Aorta (tissue), 5 donors: ENCODE data around the gene GPBAR1. TPM values are rescaled to one million over a fixed set of nuclear protein-coding genes. Genes with fewer than 3 reads are reported as not detected.

ENCODE experiments used
- ATAC-seq: fragments of 200-7000 bp; cut with Tn5 transposase; one replicate; pipeline ENCODE4 v1.9.1; 2022; ENCODE audit warnings: moderate library complexity; ENCODE audit not compliant: low FRiP score
- DNase-seq, 2 donors: peaks; one replicate each; pipeline ENCODE4 v3.0.0-alpha.2; 2020
- H3K27ac ChIP-seq, 2 donors: one replicate each; pipeline ENCODE4 v1.5.1; 2013; ENCODE audit warnings: low read length in 2 of 2, mild to moderate bottlenecking in 2 of 2, moderate library complexity in 2 of 2, control low read depth in 1 of 2, inconsistent platforms in 1 of 2, low read depth in 1 of 2
- H3K27me3 ChIP-seq, 2 donors: one replicate each; pipeline ENCODE4 v1.6.1; 2013; ENCODE audit warnings: control low read depth in 1 of 2, low read length in 1 of 2, mild to moderate bottlenecking in 1 of 2, moderate library complexity in 1 of 2; ENCODE audit not compliant: insufficient read depth in 2 of 2, control insufficient read depth in 1 of 2
- H3K36me3 ChIP-seq, 2 donors: one replicate each; pipeline ENCODE4 v1.6.1; 2013; ENCODE audit warnings: control low read depth in 1 of 2, low read length in 1 of 2, mild to moderate bottlenecking in 1 of 2; ENCODE audit not compliant: insufficient read depth in 2 of 2, control insufficient read depth in 1 of 2
- H3K4me1 ChIP-seq, 2 donors: one replicate each; pipeline ENCODE4 v1.6.1; 2013; ENCODE audit warnings: low read length in 2 of 2, control low read depth in 1 of 2, mild to moderate bottlenecking in 1 of 2, moderate library complexity in 1 of 2; ENCODE audit not compliant: insufficient read depth in 2 of 2, control insufficient read depth in 1 of 2
- H3K4me3 ChIP-seq, 2 donors: one replicate each; pipeline ENCODE4 v1.5.1; 2013; ENCODE audit warnings: low read length in 2 of 2, control low read depth in 1 of 2, mild to moderate bottlenecking in 1 of 2
- H3K9me3 ChIP-seq: one replicate; pipeline ENCODE4 v1.6.1; 2013; ENCODE audit warnings: mild to moderate bottlenecking, low read length; ENCODE audit not compliant: control insufficient read depth
- WGBS, 2 donors: extraction: QIAGEN DNeasy Blood & Tissue Kit; methylation state at CpG; one replicate each; pipeline ENCODE4 v1.1.7; 2013; 5-methylcytosine and 5-hydroxymethylcytosine counted together
- intact Hi-C, 2 donors: fragments of 100-400 bp; cut with DNase I; formaldehyde crosslinking; loops; one replicate each; pipeline versions ENCODE4 v1.14.2 to v1.15.0; 2022
- polyA plus RNA-seq, 2 donors: library from polyadenylated mRNA; stranded (reverse); fragments of 200-250 nt; gene quantifications; one replicate each; pipeline ENCODE4 v1.2.3, GENCODE V29; 2013
- total RNA-seq, 2 donors: library from RNA; stranded (reverse); fragmentation: NEBNext Ultra II Directional; extraction: Animal tissue kit (Norgen Biotek cat#: 25700); gene quantifications; one replicate each; pipeline ENCODE4 v1.2.1, GENCODE V29; 2021
- donor health status: healthy with polysubstance abuse.
- donor health status: Bipolar disorder and iron deficiency.
- donor health status: DM: no; HTN: no; CAD: no.
- donor health status: DM: no; HTN: no; CAD: no.
- donor health status: DM: yes; HTN: yes; CAD: no.

The GPBAR1 gene
- total and polyA plus RNA-seq, 4 donors = 0.46 to 3.7 (median 2.4) TPM

GRCh38 chr2:218292048-218293014, 31.5 kb downstream of the GPBAR1 start, which contains the start of gene TMBIM1:
TSS of gene TMBIM1 (minus strand) at chr2:218292503. CDS start at chr2:218282141, 10,362 bp downstream.
- H3K27ac ChIP-seq = peak within 1 kb of the TSS; percentile 76 to 92
- ATAC-seq = peak; percentile 93
- 4 to 6% methylated on average over 46 to 63 of the region's 63 CpGs for WGBS, 2 donors
- intact Hi-C loops = no loop called here
- peak; percentile 87 to 93 for DNase-seq
- H3K4me3 ChIP-seq = peak within 1 kb of the TSS; percentile 59 to 94
- no peaks in the 10 kb centered on the region for H3K9me3 ChIP-seq
- H3K4me1 ChIP-seq = peaks cover 0 to 3% of the 10 kb centered on the region in 2 donors
- H3K36me3 ChIP-seq = no peaks in the 10 kb centered on the region
- no peaks in the 10 kb centered on the region for H3K27me3 ChIP-seq

GRCh38 chr2:218293715-218294429, 33.1 kb downstream of the GPBAR1 start:
- 50 to 62% methylated on average over 5 of the region's 5 CpGs for WGBS, 2 donors
- intact Hi-C loops = no loop called here
- no peak for ATAC-seq
- Histone ChIP-seq H3K9me3 (no peaks in the 10 kb centered on the region), H3K36me3 (no peaks in the 10 kb centered on the region), H3K27ac (peak overlapping the region; percentile 76 to 89), H3K4me1 (peaks cover 0 to 3% of the 10 kb centered on the region in 2 donors), H3K4me3 (no peak overlapping the region), H3K27me3 (no peaks in the 10 kb centered on the region)
- DNase-seq = no peak

GRCh38 chr2:218294430-218295022, 33.7 kb downstream of the GPBAR1 start:
- no peak for DNase-seq
- H3K9me3 ChIP-seq = no peaks in the 10 kb centered on the region
- H3K4me3 ChIP-seq = no peak overlapping the region
- no peaks in the 10 kb centered on the region for H3K27me3 ChIP-seq
- peaks cover 0 to 3% of the 10 kb centered on the region in 2 donors for H3K4me1 ChIP-seq
- H3K36me3 ChIP-seq = no peaks in the 10 kb centered on the region
- no peak for ATAC-seq
- intact Hi-C loops = no loop called here
- peak overlapping the region; percentile 21 to 89 for H3K27ac ChIP-seq
- WGBS, 2 donors = 78 to 81% methylated on average over 5 of the region's 5 CpGs

GRCh38 chr2:218295029-218295428, 34.2 kb downstream of the GPBAR1 start:
- H3K27ac ChIP-seq = peak overlapping the region; percentile 89 to 97
- WGBS, 2 donors = 4 to 7% methylated on average over 7 of the region's 7 CpGs
- no peaks in the 10 kb centered on the region for H3K27me3 ChIP-seq
- peaks cover 0 to 3% of the 10 kb centered on the region in 2 donors for H3K4me1 ChIP-seq
- no peak for ATAC-seq
- H3K9me3 ChIP-seq = no peaks in the 10 kb centered on the region
- intact Hi-C loops = no loop called here
- DNase-seq = no peak
- H3K36me3 ChIP-seq = no peaks in the 10 kb centered on the region
- H3K4me3 ChIP-seq = no peak overlapping the region

GRCh38 chr2:218296200-218296599, 35.4 kb downstream of the GPBAR1 start:
- H3K27me3 ChIP-seq = no peaks in the 10 kb centered on the region
- ATAC-seq = no peak
- WGBS, 2 donors = 38 to 58% methylated on average over 1 of the region's 1 CpG
- H3K27ac ChIP-seq = peak overlapping the region in 1 of 2 donors; percentile 60
- H3K4me3 ChIP-seq = no peak overlapping the region
- H3K9me3 ChIP-seq = no peaks in the 10 kb centered on the region
- intact Hi-C loops = no loop called here
- no peaks in the 10 kb centered on the region for H3K36me3 ChIP-seq
- no peak for DNase-seq
- peaks cover 0 to 3% of the 10 kb centered on the region in 2 donors for H3K4me1 ChIP-seq

- H3K4me3 ChIP-seq = no peak overlapping the region
- H3K27ac ChIP-seq = peak overlapping the region; percentile 44 to 60
- H3K4me1 ChIP-seq = peaks cover 0 to 3% of the 10 kb centered on the region in 2 donors
- WGBS, 2 donors = 64 to 77% methylated on average over 7 of the region's 7 CpGs
- H3K27me3 ChIP-seq = no peaks in the 10 kb centered on the region
- DNase-seq (no peak), ATAC-seq (no peak)
- H3K9me3 ChIP-seq = no peaks in the 10 kb centered on the region
- H3K36me3 ChIP-seq = no peaks in the 10 kb centered on the region
- intact Hi-C loops = no loop called here
Observed at GRCh38 chr2:218296847-218297246, 36.0 kb downstream of the GPBAR1 start.

GRCh38 chr2:218298314-218298875, 37.6 kb downstream of the GPBAR1 start:
- Histone ChIP-seq H3K36me3 (no peaks in the 10 kb centered on the region), H3K9me3 (no peaks in the 10 kb centered on the region), H3K27me3 (no peaks in the 10 kb centered on the region), H3K4me3 (no peak overlapping the region), H3K4me1 (peaks cover 0 to 3% of the 10 kb centered on the region in 2 donors), H3K27ac (peak overlapping the region; percentile 57 to 64)
- intact Hi-C loops = loop anchor here in 1 of 2 donors (2.0 kb wide), 1 partner anchor 98 kb away; no protein-coding TSS in a partner anchor
- DNase-seq (no peak), ATAC-seq (no peak)
- WGBS, 2 donors = 81 to 82% methylated on average over 6 of the region's 6 CpGs

GRCh38 chr2:218300141-218300540, 39.3 kb downstream of the GPBAR1 start:
- DNase-seq (no peak), ATAC-seq (no peak)
- H3K27me3 ChIP-seq = no peaks in the 10 kb centered on the region
- H3K36me3 ChIP-seq = no peaks in the 10 kb centered on the region
- no peak overlapping the region for H3K27ac ChIP-seq
- intact Hi-C loops = loop anchor here in 1 of 2 donors (2.0 to 5.0 kb wide), 3 partner anchors 57 to 167 kb away; partner anchors contain the start of genes CATIP and CTDSP1
- no peaks in the 10 kb centered on the region for H3K4me1 ChIP-seq
- no peaks in the 10 kb centered on the region for H3K9me3 ChIP-seq
- WGBS, 2 donors = 83 to 85% methylated on average over 4 of the region's 4 CpGs
- no peak overlapping the region for H3K4me3 ChIP-seq
